K562 (cell line): Measurements from ENCODE around the gene COL15A1. TPM values are rescaled to one million over a fixed set of nuclear protein-coding genes. Genes with fewer than 3 reads are reported as not detected.
A peak's percentile ranks its signal among the peaks of the same experiment; 100 is the strongest.

ENCODE experiments used
- ATAC-seq: fragments of 200-7000 bp; cut with Tn5 transposase; 3 replicates; pipeline ENCODE4 v1.9.1; 2020; ENCODE audit warnings: moderate library complexity
- BruUV-seq: library from RNA; stranded (reverse); fragments of 400-500 nt; replicated peaks from 2 replicates; lab custom pipeline; 2021; lab: Mats Ljungman, UMichigan
- CTCF ChIA-PET: fragments of 300-600 bp; formaldehyde crosslinking; extraction: SDS; loops from one replicate; lab custom pipeline; 2021; ENCODE audit warnings: low intra/inter-chr PET ratio; lab: Yijun Ruan, JAX
- POLR2A ChIA-PET: fragments of 300-600, 350-650 bp; sonication (Branson Sonifier 250); formaldehyde crosslinking; extraction: SDS; loops from one replicate; lab custom pipeline; 2021; ENCODE audit warnings: antibody characterized with exemption, inconsistent platforms; lab: Yijun Ruan, JAX
- DNase-seq, 4 experiments: peaks; one replicate each; pipeline versions ENCODE4 v3.0.0 to v3.0.0-alpha.2; 2011 to 2018; ENCODE audit warnings: low spot score in 3 of 4, mixed read lengths in 3 of 4; ENCODE audit errors: extremely low read depth in 1 of 4
- FAIRE-seq: peaks from 2 replicates; lab custom pipeline; 2011; peaks lifted over from hg19 to GRCh38; lab: Jason Lieb, UNC
- H2AFZ ChIP-seq: 2 replicates; pipeline ENCODE4 v1.6.0; 2011; ENCODE audit warnings: low read depth, low read length, control low read depth, inconsistent platforms
- H3K27ac ChIP-seq: fragments of 200-600 bp; 3 replicates; pipeline ENCODE4 v1.8.0; 2011; ENCODE audit warnings: low read depth, mild to moderate bottlenecking, control low read depth, inconsistent platforms, low read length, moderate library complexity, mixed read lengths; ENCODE audit errors: extremely low read depth
- H3K27me3 ChIP-seq, 2 experiments: fragments of 300-600 bp in 1 of 2; 2 replicates in 1 of 2; 3 replicates in 1 of 2; pipeline versions ENCODE4 v1.6.0 to v1.8.0; 2011; ENCODE audit warnings: inconsistent platforms in 2 of 2, low read length in 2 of 2, mild to moderate bottlenecking in 1 of 2, mixed read lengths in 1 of 2, moderate library complexity in 1 of 2; ENCODE audit not compliant: control insufficient read depth in 2 of 2, insufficient read depth in 2 of 2
- H3K36me3 ChIP-seq: fragments of 300-600 bp; 3 replicates; pipeline ENCODE4 v1.8.0; 2011; ENCODE audit warnings: mild to moderate bottlenecking, low read length, inconsistent platforms; ENCODE audit not compliant: control insufficient read depth, insufficient read depth
- H3K4me1 ChIP-seq, 2 experiments: fragments of 200-600 bp in 1 of 2; replicated peaks in 1 of 2; 2 replicates in 1 of 2; 3 replicates in 1 of 2; pipeline versions ENCODE4 v1.5.1 to v1.8.0; 2011; ENCODE audit warnings: inconsistent platforms in 2 of 2, low read length in 2 of 2, mild to moderate bottlenecking in 1 of 2, mixed read lengths in 1 of 2, moderate library complexity in 1 of 2; ENCODE audit not compliant: control insufficient read depth in 2 of 2, insufficient read depth in 2 of 2
- H3K4me2 ChIP-seq: 2 replicates; pipeline ENCODE4 v1.6.1; 2011; ENCODE audit warnings: low read length, control low read depth, inconsistent platforms, mixed read lengths; ENCODE audit not compliant: insufficient read depth
- H3K4me3 ChIP-seq: fragments of 200-600 bp; sonication (generic), shearing (Covaris generic); 2 replicates; pipeline ENCODE4 v1.5.1; 2016; ENCODE audit warnings: control low read depth, inconsistent platforms
- H3K79me2 ChIP-seq: fragments of 200-600 bp; 3 replicates; pipeline ENCODE4 v1.8.0; 2011; ENCODE audit warnings: low read length, inconsistent platforms; ENCODE audit not compliant: control insufficient read depth, insufficient read depth
- H3K9ac ChIP-seq, 2 experiments: 2 replicates each; pipeline versions ENCODE4 v1.6.0 to v1.6.1; 2011; ENCODE audit warnings: low read depth in 2 of 2, low read length in 2 of 2, control low read depth in 1 of 2, inconsistent platforms in 1 of 2, mild to moderate bottlenecking in 1 of 2, mixed read lengths in 1 of 2; ENCODE audit not compliant: insufficient read depth in 1 of 2
- H3K9me1 ChIP-seq: one replicate; pipeline ENCODE4 v1.6.0; 2011; ENCODE audit warnings: inconsistent platforms, mild to moderate bottlenecking, low read length, moderate library complexity; ENCODE audit not compliant: control insufficient read depth, insufficient read depth
- H3K9me3 ChIP-seq: replicated peaks from 2 replicates; pipeline ENCODE4 v1.5.1; 2011; ENCODE audit warnings: low read depth, low read length, inconsistent platforms; ENCODE audit not compliant: control insufficient read depth, insufficient read depth
- H4K20me1 ChIP-seq: replicated peaks from 2 replicates; pipeline ENCODE4 v1.6.1; 2011; ENCODE audit warnings: low read length, inconsistent platforms, mixed read lengths; ENCODE audit not compliant: control insufficient read depth, insufficient read depth
- ATF4 ChIP-seq: fragments of 450-650 bp; formaldehyde crosslinking; IDR thresholded peaks from 2 replicates; pipeline ENCODE4 v1.4.0; 2022; ENCODE audit warnings: mild to moderate bottlenecking, moderate library complexity
- CEBPB ChIP-seq: fragments of 450-650 bp; IDR thresholded peaks from 2 replicates; pipeline ENCODE4 v1.6.1; 2016; ENCODE audit warnings: missing genetic modification characterization, missing compliant biosample characterization
- FOSL1 ChIP-seq: fragments of 200-800 bp; sonication (Bioruptor generic); conservative IDR thresholded peaks from 2 replicates; pipeline ENCODE4 v1.6.1; 2016; ENCODE audit warnings: missing genetic modification characterization, missing compliant biosample characterization
- GTF2E2 ChIP-seq: fragments of 200-800 bp; sonication (Bioruptor generic); IDR thresholded peaks from 2 replicates; pipeline ENCODE4 v1.6.1; 2016; ENCODE audit warnings: missing genetic modification characterization, missing compliant biosample characterization
- ILF3 ChIP-seq: fragments of 450-650 bp; IDR thresholded peaks from 2 replicates; pipeline ENCODE4 v1.6.1; 2018; ENCODE audit warnings: antibody characterized with exemption, mild to moderate bottlenecking, moderate library complexity, borderline replicate concordance
- KDM4B ChIP-seq, 2 experiments: fragments of 450-650 bp in 1 of 2; sonication (generic) in 1 of 2; IDR thresholded peaks; 2 replicates each; pipeline ENCODE4 v1.6.1; 2016 to 2017; ENCODE audit warnings: borderline replicate concordance in 2 of 2, antibody characterized with exemption in 1 of 2, low read depth in 1 of 2, mild to moderate bottlenecking in 1 of 2
- MTA2 ChIP-seq: fragments of 450-650 bp; IDR thresholded peaks from 2 replicates; pipeline ENCODE4 v1.6.1; 2016; ENCODE audit warnings: low read depth
- PHB2 ChIP-seq: fragments of 450-650 bp; IDR thresholded peaks from 2 replicates; pipeline ENCODE4 v1.6.1; 2017; ENCODE audit warnings: low read depth
- PHTF2 ChIP-seq: fragments of 250-450 bp; sonication (Bioruptor Pico); IDR thresholded peaks from 2 replicates; pipeline ENCODE4 v1.5.0; 2021; ENCODE audit warnings: mild to moderate bottlenecking
- POLR2H ChIP-seq: IDR thresholded peaks from 2 replicates; pipeline ENCODE4 v1.6.1; 2016; ENCODE audit warnings: missing genetic modification characterization, low read depth, mild to moderate bottlenecking, control low read depth, missing compliant biosample characterization, moderate library complexity
- SAFB2 ChIP-seq: fragments of 200-400 bp; formaldehyde crosslinking; IDR thresholded peaks from 2 replicates; pipeline ENCODE4 v1.6.1; 2018; ENCODE audit warnings: borderline replicate concordance, low read length, low read depth, moderate library complexity; ENCODE audit not compliant: severe bottlenecking
- SETDB1 ChIP-seq: IDR thresholded peaks from one replicate; pipeline ENCODE4 v1.6.1; 2012; ENCODE audit warnings: low read length, control low read depth, inconsistent platforms
- SIN3B ChIP-seq: fragments of 450-650 bp; IDR thresholded peaks from 2 replicates; pipeline ENCODE4 v1.6.1; 2017; ENCODE audit warnings: low read depth, mild to moderate bottlenecking, moderate library complexity
- SIRT6 ChIP-seq: IDR thresholded peaks from one replicate; pipeline ENCODE4 v1.6.1; 2012; ENCODE audit warnings: low read depth, mild to moderate bottlenecking, control low read depth, inconsistent platforms, low read length, moderate library complexity
- XRCC5 ChIP-seq: fragments of 200-400 bp; formaldehyde crosslinking; IDR thresholded peaks from 2 replicates; pipeline ENCODE4 v1.6.1; 2017; ENCODE audit warnings: low read depth, mild to moderate bottlenecking, low read length
- ZBTB17 ChIP-seq: fragments of 450-650 bp; formaldehyde crosslinking; IDR thresholded peaks from 2 replicates; pipeline ENCODE4 v1.4.0; 2020; ENCODE audit warnings: mild to moderate bottlenecking
- ZFP1 ChIP-seq: fragments of 450-650 bp; formaldehyde crosslinking; IDR thresholded peaks from 2 replicates; pipeline ENCODE4 v1.4.0; 2020; ENCODE audit warnings: mild to moderate bottlenecking, mixed read lengths
- ZKSCAN8 ChIP-seq: fragments of 200-800 bp; sonication (Bioruptor generic); IDR thresholded peaks from 2 replicates; pipeline ENCODE4 v1.6.1; 2016; ENCODE audit warnings: missing genetic modification characterization, missing compliant biosample characterization
- ZNF280B ChIP-seq: fragments of 250-450 bp; sonication (Bioruptor Pico); IDR thresholded peaks from 2 replicates; pipeline ENCODE4 v1.5.1; 2021; ENCODE audit warnings: mild to moderate bottlenecking
- WGBS: fragments of 100-300 bp; shearing (Covaris generic); methylation state at CpG from one replicate; pipeline ENCODE4 v1.1.6; 2016; ENCODE audit warnings: low coverage, mixed read lengths; ENCODE audit not compliant: insufficient coverage; ENCODE audit errors: missing lambda C conversion rate; 5-methylcytosine and 5-hydroxymethylcytosine counted together
- in situ Hi-C: fragments of 300-500 bp; cut with MboI; formaldehyde crosslinking; loops from 4 replicates; pipeline ENCODE4 v1.15.0; 2018; ENCODE audit warnings: inconsistent platforms, mixed read lengths
- intact Hi-C: fragments of 100-400 bp; cut with micrococcal nuclease; formaldehyde crosslinking; loops from 2 replicates; pipeline ENCODE4 v1.14.2; 2022
- polyA plus RNA-seq, 8 experiments: library from polyadenylated mRNA; depleted of rRNA in 4 of 8; stranded (reverse) in 5 of 8; unstranded in 3 of 8; fragments of >200 nt; fragmentation: Nextera tagmentation in 2 of 8; fragmentation: Illumina TruSeq in 1 of 8; extraction: Ambion mirVana in 2 of 8; extraction: Trizol in 1 of 8; gene quantifications; 2 replicates each; pipeline versions ENCODE4 v1.2.1 to v1.2.3, GENCODE V29; 2011 to 2014; ENCODE audit warnings: inconsistent platforms in 1 of 8, missing spikeins in 1 of 8
- total RNA-seq, 7 experiments: library from RNA; depleted of rRNA in 6 of 7; stranded (reverse); fragments of >200 nt in 6 of 7; fragmentation: Illumina TruSeq in 2 of 7; extraction: Trizol in 2 of 7; gene quantifications; 2 replicates each; pipeline versions ENCODE4 v1.2.1 to v1.2.3, GENCODE V29; 2011 to 2021; ENCODE audit warnings: low replicate concordance in 1 of 7
- TF ChIP-seq, protein P1 (sequence below): fragments of 450-650 bp; IDR thresholded peaks from 2 replicates; pipeline ENCODE4 v1.6.1; 2016; ENCODE audit warnings: antibody characterized with exemption

The COL15A1 gene
- total and polyA plus RNA-seq, 9 of the 15 experiments (the other 6 are each of a cell fraction or from before 2014, with no cell fraction given): 0.46 to 5.1 (median 2.6) TPM

DNA sequence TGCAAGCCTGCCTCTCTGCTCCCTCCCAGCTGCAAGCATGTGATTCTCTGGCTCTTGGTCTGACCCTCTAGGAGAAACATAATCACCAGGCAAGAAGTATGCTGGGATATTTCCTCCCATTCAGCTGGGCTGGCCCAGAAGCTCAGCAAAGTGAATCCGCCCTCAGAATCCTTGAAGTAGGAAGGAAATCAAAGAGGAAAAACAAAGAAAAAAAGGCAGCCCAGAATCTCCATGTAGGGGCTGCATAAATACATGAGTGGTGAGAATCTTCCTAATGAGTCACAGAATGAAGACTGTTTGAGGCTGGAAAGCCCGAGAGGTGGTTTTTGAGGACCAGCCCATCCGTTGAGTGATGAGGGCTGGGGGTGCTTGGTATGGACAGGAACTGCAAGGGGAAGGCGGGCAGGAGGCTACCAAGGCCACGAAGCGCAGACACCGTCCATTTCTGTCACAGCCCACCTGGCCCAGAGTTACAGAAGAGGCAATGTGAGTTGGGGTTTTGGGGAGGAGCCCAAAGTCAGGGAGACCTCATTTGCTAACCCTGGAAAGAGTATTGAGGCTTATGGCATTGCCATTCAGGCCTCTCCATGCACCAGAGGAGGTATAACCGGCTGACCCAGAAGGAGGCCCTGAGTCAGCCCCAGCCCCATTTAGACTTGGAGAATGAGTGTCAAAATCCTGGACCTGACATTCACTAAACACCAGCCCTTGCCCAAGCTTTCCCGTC is 127.8 kb downstream of the COL15A1 start:
- H3K4me3 ChIP-seq: no peak overlapping the region
- DNase-seq (no peak), ATAC-seq (no peak), FAIRE-seq (no peak)
- peak overlapping the region; percentile 28 to 72; a peak in 3 of 4 replicates for H3K9ac ChIP-seq
- peaks cover 27 to 55% of the 10 kb centered on the region in 2 experiments for H3K4me1 ChIP-seq
- WGBS: 69% methylated on average over 8 of the region's 9 CpGs
- in situ Hi-C loops: no loop called here
- no peaks in the 10 kb centered on the region for H3K9me1 ChIP-seq
- ChIA-PET POLR2A (interaction anchor here (0.7 kb wide), 2 partner anchors 11 to 764 kb away, joined by 3 to 4 read pairs; no protein-coding TSS in a partner anchor), CTCF (no interaction called here)
- H3K9me3 ChIP-seq: no peaks in the 10 kb centered on the region
- BruUV-seq: no TSS peak
- H3K27ac ChIP-seq: peak overlapping the region; percentile 66
- intact Hi-C loops: no loop called here
- H3K27me3 ChIP-seq: no peaks in the 10 kb centered on the region
- no peaks in the 10 kb centered on the region for H3K36me3 ChIP-seq
- H3K79me2 ChIP-seq: peaks cover 10% of the 10 kb centered on the region; the same call in 2 of the 3 replicates
- H3K4me2 ChIP-seq: peak overlapping the region; percentile 40; the same call in 1 of the 2 replicates
- no peaks in the 10 kb centered on the region for H4K20me1 ChIP-seq
- peak overlapping the region; percentile 92 for H2AFZ ChIP-seq
- TF ChIP-seq ZKSCAN8 (CRISPR knock-in tag) (0 out of 2 replicates have a peak, but pooled peaks have one; percentile 48), SETDB1 (no peak), ZNF280B (CRISPR knock-in tag) (no peak), POLR2H (tag) (no peak), MTA2 (no peak), ILF3 (no peak), CEBPB (no peak), ZFP1 (CRISPR knock-in tag) (no peak), PHB2 (no peak), SAFB2 (no peak), KDM4B (IDR thresholded peaks at IDR 0.05; ENCODE audit: borderline replicate concordance in 2 of 2, low read depth in 1 of 2) (no peak), ATF4 (CRISPR knock-in tag) (no peak; the same call in 1 of the 2 replicates), SIN3B (no peak), GTF2E2 (tag) (0 out of 2 replicates have a peak, but pooled peaks have one; percentile 30), ZBTB17 (no peak), PHTF2 (CRISPR knock-in tag) (no peak), SIRT6 (no peak), FOSL1 (tag) (no peak), XRCC5 (no peak)
- TF ChIP-seq, protein P1, sequence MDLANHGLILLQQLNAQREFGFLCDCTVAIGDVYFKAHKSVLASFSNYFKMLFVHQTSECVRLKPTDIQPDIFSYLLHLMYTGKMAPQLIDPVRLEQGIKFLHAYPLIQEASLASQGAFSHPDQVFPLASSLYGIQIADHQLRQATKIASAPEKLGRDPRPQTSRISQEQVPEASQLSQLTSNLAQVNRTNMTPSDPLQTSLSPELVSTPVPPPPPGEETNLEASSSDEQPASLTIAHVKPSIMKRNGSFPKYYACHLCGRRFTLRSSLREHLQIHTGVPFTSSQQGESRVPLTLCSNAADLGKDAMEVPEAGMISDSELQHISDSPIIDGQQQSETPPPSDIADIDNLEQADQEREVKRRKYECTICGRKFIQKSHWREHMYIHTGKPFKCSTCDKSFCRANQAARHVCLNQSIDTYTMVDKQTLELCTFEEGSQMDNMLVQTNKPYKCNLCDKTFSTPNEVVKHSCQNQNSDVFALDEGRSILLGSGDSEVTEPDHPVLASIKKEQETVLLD: no peak
